Endometrium (tissue), 2 donors: ENCODE measurements around the gene TAC4.
"Not testable (repeated sequence)": the region's sequence is repeated elsewhere in the genome, so short reads cannot be mapped to it uniquely, and the experiment has no call there.

Experiments
- FAIRE-seq: peaks from 2 replicates; lab custom pipeline; 2012; peaks lifted over from hg19 to GRCh38; lab: Jason Lieb, UNC
- donor health status: control.
- donor health status: control.

The TAC4 gene

DNA sequence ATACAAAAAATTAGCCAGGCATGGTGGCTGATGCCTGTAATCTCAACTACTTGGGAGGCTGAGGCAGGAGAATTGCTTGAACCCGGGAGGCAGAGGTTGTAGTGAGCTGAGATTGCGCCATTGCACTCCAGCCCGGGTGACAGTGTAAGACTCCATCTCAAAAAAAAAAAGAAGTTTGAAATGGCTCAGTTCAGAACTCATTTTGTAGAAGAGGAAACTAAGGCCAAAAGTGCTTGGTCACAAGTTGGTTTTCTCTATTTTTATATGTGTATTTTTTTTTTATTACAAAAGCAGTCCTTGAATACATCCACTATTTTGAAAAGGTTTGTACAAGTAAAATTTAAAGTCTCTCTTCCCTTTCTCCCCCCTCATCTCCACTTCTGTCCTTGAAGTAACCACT lies 5.5 kb downstream of the TAC4 start:
- FAIRE-seq = no peak

DNA sequence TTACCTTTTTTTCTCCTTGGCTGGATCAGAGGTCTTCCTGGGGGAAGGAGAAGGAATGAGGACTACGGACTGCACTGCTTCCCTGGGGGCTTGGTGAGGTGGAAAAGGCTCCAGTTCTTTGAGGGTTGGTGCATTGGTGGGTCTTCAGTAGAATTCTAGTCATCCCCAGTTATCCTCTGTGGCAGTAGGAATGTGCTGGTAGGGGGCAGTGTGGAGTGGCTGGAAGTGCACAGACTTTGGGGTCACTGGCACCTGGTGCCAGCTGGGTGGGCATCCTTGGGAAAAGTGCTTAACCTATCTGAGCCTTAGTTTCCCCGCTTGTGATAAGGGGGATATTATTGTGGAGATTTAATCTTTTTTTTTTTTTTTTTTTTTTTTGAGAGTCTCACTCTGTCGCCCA lies 6.3 kb downstream of the TAC4 start:
- FAIRE-seq = no peak

DNA sequence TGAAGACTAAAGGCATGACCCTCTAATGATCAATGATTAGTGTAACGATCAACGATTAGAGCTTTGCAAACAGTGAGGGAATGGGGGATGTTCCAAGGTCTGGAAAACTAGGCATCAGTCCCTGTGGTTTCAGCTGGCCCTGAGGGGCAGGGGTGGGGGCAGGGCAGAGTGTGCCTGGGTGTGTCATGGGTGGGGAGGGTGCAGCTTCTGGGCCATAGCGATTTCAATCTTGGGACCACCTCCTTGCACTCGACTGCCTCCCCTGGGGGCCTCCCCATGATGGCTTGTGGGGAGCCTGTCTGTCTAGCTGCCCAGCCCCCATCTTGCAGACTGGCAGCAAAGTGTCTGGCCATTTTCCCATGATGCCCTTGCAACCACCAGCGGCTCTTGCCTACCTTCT lies 8.4 kb downstream of the TAC4 start:
- no peak for FAIRE-seq

DNA sequence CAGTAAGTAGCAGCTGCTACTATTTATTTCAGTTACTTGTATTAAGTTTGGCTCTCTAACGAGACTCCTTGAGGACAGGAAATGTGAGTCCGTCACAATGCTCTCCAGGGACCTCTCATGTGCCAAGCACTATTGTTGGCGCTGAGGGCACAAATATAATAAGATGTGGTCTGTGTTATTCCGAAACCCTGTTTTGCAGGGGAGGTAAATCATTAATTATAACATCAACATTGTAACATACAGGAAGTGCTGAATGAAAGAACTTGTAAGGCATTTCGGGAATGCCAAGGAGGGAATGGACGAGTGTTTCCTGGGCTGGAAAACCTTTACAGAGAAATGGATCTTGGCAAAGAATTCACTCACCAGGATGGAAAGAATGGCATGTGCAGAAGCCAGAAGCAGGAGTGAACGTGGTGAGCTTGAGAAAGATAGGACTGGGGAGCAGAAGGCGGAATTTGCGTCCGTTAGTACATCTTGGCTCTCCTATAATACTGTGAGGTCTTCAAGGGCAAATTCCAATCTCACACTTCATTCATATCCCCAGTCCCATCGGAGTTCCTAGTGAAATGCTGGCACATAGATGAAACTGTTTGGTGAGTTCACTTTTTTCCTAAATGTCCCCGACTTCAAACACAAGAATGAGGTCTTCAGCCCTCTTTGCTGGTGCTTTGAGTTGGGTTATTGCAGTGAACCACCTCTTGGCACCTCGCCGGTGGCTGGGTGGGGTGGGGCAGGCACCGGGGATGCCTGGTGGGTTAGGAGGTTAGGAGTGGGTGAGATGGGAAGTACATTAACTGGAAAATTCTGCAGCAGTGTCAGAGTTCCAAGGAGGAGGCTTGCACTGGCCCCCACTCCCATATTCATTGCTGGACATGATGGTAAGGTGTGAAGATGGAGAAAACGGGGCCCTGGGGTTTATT lies 11.5 kb downstream of the TAC4 start:
- FAIRE-seq = no peak

DNA sequence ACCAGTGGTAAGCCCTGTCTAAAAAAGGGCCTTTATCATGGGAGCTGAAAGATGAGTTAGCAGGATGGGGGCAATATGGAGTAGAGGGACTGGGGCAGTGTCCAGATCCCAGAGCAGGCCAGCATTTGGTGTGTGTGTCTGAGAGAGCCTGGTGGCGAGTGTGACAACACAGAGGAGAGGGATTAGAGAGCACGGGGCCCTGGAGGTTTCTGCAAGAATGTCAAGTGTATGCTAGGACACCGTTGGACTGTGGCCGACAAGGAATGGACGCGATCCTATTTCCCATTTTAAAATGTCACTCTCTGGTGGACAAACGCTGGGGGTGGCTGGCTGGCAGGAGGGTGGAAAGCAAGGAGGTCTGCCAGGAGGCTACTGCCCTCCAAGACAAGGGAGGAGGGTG lies 12.4 kb downstream of the TAC4 start:
- FAIRE-seq = no peak

DNA sequence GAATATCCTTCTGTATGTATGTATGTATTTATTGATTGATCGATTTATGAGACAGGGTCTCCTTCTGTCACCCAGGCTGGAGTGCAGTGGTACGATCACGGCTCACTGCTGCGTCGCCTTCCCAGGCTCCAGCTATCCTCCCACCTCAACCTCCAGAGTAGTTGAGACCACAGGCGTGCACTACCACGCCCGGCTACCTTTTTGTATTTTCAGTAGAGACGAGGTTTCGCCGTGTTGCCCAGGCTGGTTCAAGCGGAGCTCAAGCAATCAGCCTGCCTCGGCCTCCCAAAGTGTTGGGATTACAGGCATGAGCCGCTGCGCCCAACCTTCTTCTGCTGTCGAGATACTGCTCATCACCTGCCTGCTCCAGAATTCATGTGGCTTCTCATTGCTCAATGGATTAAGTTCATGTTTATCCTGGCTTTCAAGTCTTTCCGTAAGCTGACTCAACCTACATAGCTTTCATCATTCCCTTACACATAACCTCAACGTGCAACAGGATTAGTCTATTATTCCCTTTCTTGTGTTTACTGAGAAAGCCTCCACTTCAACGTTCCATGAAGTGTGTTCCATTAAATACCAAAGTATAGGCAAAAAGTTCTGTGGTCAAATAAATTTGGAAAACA lies 13.6 kb downstream of the TAC4 start:
- no peak for FAIRE-seq

DNA sequence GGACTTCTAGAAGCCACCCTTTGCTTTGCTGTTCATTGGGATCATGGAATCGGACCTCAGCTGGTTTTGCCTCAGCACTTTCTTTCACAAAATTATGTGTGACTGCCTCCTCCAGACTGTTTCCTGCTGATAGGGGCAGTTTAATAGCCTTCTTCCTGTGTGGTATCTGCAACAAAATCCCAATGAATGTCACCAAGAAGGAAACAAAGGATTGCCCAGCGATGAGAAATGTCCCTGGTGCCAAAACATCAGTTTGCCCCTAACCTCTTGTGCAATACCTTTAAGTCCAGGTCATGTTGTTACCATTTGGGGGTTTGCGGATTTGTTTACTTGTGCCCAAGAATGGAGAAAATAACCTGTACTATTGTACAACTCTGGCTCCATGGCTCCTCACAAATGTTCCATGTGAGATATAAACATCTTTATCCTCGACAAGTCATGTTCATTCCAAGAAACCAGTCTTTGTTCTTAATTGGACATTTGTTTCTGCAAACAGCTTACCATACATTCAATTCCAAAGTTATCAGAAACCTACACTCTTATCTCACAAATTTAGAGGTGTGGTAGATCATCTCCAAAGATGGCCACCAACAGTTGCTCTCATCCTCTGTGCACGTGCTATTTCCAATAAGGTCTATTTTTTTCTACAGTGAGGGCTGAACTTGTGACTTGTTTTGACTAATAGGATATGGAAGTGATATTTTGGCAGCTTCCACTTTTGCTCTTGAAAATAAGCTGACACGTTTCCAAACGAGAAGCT lies 14.8 kb downstream of the TAC4 start:
- no peak for FAIRE-seq

DNA sequence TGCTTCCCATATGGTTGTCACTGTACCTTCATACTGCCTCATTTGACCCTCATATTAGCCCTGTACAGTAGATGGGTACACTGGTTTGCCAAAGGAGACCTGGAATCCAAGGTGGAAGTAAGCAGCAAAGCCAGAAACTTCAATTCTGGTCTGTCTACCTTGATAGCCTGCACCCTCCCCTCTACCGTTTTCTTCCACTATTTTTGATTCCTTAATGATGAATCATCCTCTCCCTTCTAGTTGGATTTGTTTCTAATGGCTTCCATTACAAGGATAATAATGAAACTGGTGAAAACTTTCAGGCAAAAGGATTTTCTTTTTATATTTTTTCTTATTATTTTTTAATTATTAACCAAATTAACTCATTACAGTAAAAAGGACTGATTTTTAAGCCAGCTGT lies 17.3 kb downstream of the TAC4 start:
- no peak for FAIRE-seq

DNA sequence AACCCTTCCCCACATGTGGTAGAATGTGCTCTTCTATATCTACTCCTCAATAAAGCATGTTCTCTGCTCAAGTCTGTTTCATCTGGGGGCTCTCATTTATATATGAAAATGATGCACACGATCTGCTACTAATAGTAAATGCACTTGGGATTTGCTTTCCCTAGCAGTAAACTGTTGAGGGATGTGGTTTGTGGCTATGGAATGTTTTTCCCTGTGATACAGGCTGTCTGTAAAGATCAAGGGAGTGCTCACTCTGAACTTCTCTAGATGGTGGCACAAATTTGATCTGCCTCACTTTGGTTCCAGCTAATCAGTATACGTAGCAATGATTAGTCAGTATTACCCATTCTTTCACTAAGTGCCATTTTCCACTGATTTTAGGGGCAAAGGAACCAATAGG lies 18.8 kb downstream of the TAC4 start:
- no peak for FAIRE-seq

DNA sequence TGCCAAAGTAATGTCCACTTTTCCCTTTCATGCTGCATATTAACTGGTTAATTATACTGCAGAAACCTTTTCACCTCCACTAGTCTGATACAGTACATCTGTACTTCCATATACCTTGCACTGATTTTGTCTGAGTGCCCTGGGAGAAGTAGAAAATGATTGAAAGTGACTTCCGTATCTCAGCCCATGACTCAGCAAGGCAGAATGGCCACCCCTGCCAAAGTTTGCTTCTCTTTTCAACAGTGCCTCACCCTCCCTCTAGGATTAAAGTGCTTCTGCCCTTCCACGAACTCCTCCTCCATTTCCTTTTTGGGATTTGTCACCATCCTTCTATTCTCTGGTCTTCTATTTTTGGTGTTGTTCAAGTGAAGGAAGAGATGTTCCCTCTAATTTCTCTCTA lies 19.5 kb downstream of the TAC4 start:
- FAIRE-seq = not testable (repeated sequence)

DNA sequence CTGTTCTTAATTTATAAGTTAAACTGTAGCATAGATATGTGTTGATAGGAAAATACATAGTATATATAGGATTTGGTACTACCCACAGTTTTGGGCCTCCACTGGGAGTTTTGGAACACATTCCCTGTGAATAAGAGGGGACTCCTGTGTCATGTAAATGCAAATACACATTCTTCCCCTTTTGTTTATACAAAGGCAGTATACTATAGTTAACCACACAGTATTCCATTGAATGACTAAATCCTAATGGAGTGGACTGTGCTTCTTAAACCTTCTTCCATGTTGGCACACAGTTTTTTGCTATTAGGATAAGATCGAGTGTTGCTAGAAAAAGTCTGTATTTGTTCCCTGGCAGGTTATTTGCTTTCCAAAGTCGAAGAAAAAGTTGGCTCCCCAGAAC lies 22.2 kb downstream of the TAC4 start:
- FAIRE-seq = no peak

DNA sequence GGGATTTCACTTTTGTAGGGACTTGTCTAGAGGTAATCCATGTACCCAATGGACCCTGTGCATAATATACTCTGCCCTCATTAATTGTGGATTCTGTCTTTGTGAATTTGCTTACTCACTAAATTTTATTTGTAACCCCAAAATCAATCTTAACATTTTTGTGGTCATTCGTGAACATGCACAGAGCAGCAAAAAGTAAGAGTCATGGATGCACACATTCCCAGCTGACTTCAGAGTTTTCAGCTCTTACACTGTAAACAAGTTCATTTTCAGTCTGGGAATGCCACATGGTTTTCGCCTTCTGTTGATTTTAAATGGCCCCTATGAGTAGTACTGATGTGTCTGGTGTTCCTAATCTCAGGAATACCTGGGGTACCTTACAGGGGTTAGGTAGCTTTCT lies 24.3 kb downstream of the TAC4 start:
- FAIRE-seq = no peak

DNA sequence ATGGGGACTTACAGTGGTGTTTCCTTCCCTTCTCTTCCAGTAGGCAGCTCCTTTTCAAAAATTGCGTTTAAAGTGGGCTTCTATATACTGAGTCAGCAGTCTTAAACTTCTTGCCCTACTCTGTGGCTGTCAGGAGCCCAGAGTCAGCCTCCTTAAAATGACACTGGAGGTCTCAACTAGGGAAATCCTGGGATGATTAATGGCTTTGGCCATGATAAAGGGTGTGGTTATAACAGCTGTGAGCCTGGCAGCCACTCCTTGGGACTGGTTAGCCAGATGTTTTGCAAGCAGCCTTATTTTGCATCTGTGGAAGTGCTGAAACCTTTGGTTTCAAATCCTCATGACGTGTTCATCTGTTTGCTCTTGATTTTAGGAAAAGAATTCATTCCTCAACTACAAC lies 25.0 kb downstream of the TAC4 start:
- FAIRE-seq = no peak

DNA sequence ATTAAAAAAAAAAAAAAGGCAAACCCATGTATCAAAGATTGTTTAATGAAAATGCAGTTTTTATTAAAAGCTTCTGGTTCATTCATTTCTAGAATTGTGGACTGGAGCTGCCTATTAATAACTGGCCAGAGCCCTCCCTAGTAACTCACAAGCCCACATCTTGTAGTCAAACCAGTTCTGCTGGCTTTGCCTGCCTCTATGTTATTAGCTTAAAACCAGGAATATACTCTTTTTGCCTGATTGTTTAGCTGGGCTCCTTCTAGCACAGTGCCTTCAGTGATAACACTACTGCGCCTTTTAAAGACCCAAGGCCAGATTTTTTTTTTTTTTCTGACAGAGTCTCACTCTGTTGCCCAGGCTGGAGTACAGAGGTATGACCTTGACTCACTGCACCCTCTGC lies 26.0 kb downstream of the TAC4 start:
- FAIRE-seq = no peak

DNA sequence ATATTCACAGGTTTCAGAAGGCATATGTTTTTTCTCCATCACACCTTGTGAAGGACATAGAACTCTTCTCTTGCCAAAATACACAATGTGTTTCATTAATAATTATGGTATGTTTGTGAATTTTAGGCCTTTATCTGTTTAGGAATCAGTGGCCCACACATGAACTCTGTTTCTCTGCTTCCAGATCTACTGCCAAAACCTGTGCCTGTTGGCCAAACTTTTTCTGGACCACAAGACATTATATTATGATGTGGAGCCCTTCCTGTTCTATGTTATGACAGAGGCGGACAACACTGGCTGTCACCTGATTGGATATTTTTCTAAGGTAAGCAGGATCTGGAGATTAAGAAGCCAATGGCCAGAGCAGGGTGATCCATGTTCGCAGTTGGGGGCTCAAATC lies 26.4 kb downstream of the TAC4 start:
- no peak for FAIRE-seq

DNA sequence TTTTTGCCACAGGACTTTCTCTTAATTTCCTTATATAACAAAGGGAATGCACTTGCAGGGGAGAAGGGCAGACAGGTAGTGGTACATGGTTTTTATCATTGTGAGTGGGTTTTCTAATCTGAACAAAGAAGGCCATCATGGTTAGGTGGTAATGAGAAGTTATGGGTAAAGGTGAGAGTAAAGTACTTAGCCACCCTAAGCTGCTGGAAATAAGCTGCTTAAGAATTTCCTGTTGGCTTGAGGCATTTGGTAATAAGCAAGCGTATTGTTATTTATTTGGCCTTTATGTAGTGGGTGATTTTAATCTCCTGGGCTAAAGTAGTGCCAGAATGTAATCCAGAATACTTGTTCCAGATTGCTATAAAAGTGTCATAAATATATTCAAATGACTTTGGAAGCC lies 27.1 kb downstream of the TAC4 start:
- FAIRE-seq = no peak

DNA sequence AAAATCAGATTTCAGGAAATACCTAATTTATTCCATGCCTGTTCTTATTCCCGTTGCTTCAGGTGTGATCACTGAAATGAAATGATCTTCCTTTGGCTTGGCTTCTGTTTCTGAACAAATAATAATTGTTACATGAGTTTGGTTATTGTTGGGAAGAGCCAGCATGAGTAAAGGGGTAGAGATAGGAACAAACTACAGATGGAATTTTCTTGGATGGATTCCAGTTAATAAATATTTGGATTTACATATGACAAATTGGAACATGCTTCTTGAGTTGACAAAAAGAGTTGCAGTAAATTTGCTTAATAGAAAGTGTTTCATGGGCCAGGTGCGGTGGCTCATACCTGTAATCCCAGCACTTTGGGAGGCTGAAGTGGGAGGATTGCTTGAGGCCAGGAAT lies 28.2 kb downstream of the TAC4 start:
- no peak for FAIRE-seq

DNA sequence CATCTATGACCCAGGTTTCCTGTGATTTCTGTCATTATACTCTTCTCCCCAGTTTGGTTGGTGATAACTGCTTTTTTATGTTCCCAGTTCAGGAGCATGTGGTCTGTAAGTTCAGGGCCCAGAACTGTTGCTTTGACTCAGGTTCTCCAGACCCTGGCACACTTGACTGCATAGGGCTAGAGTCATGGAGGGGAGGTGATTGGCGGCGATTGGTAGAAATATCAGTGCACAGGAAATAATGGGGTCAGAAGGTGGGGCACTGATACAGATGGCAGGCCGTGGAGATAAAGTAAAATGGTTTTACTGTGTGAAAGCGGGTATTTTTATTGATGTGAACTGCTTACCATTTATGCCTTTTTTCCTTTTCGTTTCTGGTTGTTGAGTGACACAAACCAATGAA lies 28.7 kb downstream of the TAC4 start:
- FAIRE-seq = no peak

DNA sequence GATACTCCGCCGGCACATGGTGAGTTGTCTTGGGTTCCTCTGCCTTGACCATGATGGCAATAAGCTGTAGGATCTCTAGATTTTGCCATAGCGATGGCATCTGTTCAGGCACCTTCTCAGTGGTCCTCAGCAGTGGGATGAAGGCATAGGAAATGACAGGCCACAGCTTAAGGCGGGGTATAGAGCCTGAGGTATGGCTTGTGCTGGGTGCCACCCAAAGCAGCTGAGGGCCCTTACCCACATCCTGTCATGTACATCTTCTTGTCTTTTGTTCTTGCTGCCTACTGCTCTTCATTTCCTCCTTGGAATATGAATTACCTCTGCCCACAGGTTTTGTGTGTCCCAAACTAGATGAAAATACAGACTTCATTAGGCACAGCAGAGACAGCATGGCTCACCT lies 29.9 kb downstream of the TAC4 start:
- FAIRE-seq = no peak

DNA sequence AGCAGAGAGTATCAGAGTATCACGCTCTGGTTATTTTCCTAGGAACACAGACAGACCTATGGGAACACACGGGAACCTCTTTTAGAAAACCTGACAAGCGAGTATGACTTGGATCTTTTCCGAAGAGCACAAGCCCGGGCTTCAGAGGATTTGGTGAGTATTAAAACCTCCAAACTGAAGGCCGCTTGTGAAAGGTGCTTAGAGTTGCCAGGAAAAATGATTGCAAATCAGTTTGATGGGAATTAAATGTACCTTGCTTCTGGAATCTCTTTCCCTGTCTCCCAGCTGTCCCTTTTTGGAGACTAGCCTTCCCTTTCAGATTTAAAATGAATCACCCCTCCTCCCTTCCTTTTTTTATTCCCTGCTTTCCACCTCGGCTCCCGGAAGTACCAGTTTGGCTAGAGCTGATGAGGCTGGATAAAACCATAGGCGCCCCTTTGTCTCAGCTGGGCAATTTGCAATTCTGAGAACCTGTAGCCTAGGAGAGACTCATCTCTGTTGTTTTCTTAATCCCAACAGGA lies 32.0 kb downstream of the TAC4 start:
- no peak for FAIRE-seq

DNA sequence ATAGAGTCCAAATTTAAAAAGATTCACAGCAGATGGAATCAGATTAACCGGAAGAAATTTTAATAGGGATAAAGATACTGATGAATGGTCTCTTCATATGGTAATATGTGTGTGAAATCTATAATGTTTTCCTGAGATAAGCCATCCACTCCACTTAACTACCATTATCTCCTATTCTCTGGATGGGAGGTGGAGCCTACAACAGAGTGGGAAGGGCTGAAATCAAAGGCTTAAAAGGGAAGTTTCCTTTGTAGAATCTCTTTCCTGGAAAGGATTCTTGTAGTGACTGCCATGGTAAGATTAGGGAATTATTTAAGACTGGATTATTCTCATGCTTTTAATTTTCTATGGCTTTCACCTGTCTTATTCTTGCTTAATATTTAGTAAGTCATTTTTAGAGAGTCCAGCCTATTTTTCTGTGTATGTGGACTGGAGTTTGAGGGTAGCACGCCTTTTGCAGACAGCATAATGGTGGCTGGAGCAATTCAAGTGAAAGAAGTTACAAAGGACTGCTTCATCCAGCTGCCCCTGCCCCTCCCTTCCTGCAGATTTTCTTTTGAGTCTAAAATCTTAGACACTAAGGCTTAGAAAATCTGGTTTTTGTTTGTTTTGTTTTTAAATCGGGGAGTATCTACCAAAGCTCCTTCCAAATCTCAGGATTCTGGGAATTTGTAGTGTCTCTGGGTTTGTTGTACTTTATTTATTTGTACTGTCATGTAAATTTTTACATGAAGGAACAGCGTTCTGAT lies 32.9 kb downstream of the TAC4 start:
- FAIRE-seq = no peak

DNA sequence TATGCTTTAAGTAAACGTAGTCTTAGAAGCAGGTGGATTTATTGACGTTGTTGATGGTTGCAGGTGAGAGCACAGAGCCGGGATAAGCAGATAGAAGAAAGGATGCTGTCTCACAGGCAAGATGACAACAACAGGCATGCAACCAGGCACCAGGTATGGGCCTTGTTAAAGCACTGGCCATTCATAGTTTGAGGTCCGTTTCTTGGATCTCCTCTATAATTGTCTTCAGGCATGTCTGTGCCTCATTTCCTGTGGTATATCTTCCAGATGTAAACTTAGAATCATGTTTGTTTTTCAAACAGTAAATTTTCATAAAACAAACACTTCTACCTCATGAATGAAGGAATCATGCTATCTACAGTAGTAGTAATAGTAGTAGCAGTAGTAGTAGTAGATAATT lies 38.8 kb downstream of the TAC4 start:
- FAIRE-seq = no peak
